HG03196 (cell line): Measurements from ENCODE around the gene TMEM245.

Experiments
- ATAC-seq: cut with Tn5 transposase; IDR thresholded peaks from one replicate; pipeline ENCODE4 v1.9.1; 2021; ENCODE audit not compliant: unreplicated experiment

TMEM245 gene

GRCh38 chr9:109107402-109108240 is 12.1 kb downstream of the TMEM245 start:
- ATAC-seq, result no peak

DNA sequence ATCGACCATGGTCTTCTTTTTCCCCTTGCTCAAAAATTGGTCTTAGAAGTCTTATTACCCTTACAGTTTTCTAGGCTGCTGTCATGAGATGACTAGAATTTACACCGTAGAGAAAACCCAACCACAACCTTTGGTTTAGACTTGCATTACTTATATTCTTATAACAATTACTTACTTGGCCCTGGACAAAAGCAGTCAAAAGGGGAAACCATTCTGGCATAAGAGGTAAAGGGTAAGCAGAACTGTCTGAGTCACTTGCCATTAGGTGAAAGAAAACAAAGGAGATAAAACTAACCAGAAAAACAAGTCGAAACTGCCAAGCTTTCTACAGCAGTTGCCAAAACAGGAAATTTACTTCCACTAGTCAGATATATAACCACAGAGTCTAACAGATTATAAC is 17.9 kb downstream of the TMEM245 start:
- ATAC-seq, result peak; percentile 80

GRCh38 chr9:109101202-109101595 is 18.5 kb downstream of the TMEM245 start:
- no peak for ATAC-seq

GRCh38 chr9:109100543-109101201 is 19.1 kb downstream of the TMEM245 start:
- no peak for ATAC-seq

DNA sequence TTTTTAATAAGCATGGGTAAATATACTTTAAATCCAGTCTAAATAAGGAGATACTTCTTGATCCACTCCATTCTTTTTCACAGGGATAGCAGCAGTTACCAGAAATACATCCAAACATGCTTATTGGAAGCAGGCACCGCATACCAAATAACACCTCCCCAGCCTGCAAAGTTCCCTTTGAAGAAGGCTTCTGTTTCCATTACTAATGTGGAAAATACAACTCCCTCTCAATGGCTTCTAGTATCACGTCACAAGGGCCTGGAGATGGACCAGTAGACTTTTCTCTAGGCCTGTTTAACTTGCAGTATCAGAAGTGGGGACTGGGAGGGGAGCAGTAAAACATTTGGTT is 20.8 kb downstream of the TMEM245 start:
- ATAC-seq, result no peak

GRCh38 chr9:109098171-109098959 is 21.4 kb downstream of the TMEM245 start:
- no peak for ATAC-seq

DNA sequence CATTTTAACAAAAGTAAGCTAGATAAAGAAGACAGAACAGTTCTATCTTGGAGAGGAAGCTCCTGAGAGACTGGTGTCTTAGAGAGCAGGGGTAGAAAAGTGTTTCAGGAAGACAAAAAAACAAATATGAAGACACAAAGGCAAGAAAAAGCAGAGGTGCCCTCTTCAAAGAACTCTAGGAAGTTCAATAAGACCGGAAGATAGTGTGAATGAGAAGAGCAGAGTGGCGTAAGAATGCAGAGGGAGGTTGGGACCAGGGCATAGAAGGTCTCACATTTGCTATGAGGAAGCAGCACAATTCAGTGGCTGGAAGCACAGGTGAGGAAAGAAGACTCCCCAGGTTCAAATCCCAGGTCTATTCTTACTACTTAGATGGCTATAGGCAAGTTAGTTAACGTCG is 22.6 kb downstream of the TMEM245 start:
- ATAC-seq, result no peak

- no peak for ATAC-seq
Measured at GRCh38 chr9:109095321-109095720, 24.4 kb downstream of the TMEM245 start.

- no peak for ATAC-seq
Measured at GRCh38 chr9:109094268-109094667, 25.5 kb downstream of the TMEM245 start.

DNA sequence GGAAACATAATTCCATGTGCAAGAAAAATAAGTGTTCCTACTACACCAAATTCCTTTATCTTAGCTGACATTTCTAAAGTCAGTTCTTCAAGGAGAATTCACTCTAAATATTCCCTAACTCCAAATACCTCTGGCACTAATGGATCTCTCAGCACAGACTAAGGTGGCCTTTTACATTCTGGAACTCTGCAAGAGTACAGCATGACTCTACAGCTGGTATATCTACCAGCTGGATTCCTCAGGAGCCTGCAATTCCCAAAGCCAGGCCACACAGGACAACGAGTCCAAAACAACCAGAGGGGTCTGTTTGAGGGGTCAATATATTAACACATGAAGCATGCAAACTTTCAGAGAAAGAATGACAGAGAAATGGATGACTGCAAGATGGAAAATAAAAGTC is 27.2 kb downstream of the TMEM245 start:
- no peak for ATAC-seq

DNA sequence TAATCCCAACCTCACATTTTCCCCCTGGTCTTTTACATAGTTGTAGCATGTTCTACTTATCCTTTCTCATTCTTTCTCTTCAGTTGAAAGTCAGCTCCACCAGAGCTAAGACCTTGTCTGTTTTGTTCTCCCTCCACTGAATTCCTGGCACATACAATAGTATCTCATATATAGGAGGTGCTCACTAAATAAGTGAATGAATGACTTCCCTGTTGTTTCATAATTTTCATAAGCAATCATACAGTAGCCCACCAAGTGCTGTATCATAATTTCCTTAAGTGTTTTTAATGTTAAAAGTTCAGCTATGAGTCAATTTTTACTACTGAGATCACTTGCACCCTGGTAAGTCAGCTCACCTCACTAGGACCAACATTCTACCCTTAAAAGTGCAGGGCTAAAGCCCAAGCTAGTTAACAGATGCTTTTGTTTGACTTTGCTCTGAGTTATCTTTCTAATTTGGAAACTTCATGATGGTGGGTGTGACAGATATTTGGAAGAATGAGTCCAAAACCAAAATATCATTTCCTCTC is 27.6 kb downstream of the TMEM245 start:
- no peak for ATAC-seq

GRCh38 chr9:109088221-109088620 is 31.5 kb downstream of the TMEM245 start:
- no peak for ATAC-seq

GRCh38 chr9:109087795-109088194 is 32.0 kb downstream of the TMEM245 start:
- ATAC-seq, result no peak

DNA sequence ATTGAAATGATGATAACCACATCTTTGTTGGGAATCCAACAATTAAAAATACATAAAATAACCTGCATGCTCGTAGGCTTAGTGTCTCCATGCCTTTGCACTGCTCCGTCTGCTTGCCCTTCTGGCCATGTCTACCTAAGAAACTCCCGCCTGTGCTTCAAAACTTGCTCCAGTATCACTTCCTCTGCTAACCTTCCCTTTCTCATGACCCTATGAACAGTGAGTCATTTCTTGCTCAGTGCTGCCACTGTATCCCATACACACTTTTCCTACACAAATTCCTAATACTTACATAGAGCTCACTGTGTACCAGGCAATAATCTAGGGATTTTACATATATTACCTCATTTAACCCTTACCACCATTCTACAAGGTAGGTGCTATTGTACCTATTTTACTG is 33.5 kb downstream of the TMEM245 start:
- no peak for ATAC-seq

GRCh38 chr9:109085510-109085909 is 34.2 kb downstream of the TMEM245 start:
- ATAC-seq, result no peak

DNA sequence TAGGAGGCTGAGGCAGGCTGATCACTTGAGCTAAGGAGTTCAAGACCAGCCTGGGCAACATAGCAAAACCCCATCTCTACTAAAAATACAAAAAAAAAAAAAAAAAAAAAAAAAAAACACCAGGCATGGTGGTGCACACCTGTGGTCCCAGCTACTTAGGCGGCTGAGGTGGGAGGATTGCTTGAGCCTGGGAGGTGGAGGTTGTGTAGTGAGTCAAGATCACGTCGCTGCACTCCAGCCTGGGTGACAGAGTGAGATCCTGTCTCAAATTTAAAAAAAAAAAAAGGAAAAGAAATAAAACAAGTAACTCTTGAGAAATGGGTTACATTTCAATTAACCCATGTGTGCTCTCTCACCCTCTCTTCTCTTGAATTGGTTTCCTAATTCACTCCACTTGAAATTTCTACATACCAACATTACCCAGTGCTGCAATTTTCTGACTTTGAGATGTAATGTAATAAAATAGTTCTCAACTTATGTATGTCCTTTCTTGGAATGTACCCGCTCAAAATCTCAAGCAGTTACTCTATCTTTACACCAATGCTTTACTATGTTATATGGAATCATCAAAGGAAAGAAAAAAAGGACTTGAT is 35.8 kb downstream of the TMEM245 start:
- no peak for ATAC-seq

- ATAC-seq, result no peak
Measured at GRCh38 chr9:109083141-109083540, 36.6 kb downstream of the TMEM245 start.

GRCh38 chr9:109082091-109082620 is 37.6 kb downstream of the TMEM245 start:
- no peak for ATAC-seq

DNA sequence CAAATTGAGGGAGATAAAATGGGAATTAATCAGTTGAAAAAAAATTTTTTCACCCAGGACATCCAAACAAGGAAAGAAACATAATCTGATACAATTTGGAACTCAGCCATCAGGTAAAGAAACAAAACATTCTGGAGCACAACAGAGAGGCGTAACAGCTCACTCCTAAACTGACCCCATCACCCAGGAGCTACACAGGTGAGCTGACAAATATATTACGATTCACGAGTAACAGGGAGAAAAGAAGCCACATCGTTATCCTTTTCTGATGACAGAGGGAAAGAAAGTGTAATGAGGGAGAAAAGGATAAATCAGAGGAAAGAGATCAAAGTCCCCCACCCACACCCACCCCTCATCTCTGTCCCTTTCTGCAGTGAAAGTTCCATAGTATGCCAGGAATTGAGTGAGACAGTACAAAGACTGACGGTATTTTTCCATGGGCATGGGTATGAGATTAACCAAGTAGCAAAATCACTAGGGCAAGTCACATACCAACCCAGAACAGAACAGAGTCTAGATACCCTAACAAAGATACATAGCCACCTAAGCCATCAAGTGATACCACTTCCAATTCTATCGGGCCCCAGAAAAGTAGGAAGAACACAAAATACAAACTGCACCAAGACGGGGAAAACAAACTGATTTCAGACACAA is 45.4 kb downstream of the TMEM245 start:
- no peak for ATAC-seq

- ATAC-seq, result no peak
Measured at GRCh38 chr9:109072821-109073435, 46.8 kb downstream of the TMEM245 start.
